GM10266 (cell line): Measurements from ENCODE around the gene FZD7.

Source experiments
- DNase-seq: peaks from one replicate; pipeline ENCODE4 v3.0.0; 2012; ENCODE audit errors: extremely low spot score
- CTCF ChIP-seq: IDR thresholded peaks from 2 replicates; pipeline ENCODE4 v1.5.1; 2012; ENCODE audit warnings: mild to moderate bottlenecking, low read depth; ENCODE audit not compliant: control insufficient read depth, insufficient read depth; ENCODE audit errors: missing control alignments

Gene FZD7

GRCh38 chr2:202002381-202002780 lies 31.3 kb upstream of the FZD7 start:
- no peak for DNase-seq
- TF ChIP-seq CTCF: no peak

GRCh38 chr2:202005272-202005887 lies 28.3 kb upstream of the FZD7 start:
- peak; percentile 35 for DNase-seq

GRCh38 chr2:202006301-202006700 lies 27.4 kb upstream of the FZD7 start:
- DNase-seq: no peak
- no peak for TF ChIP-seq CTCF

More at GRCh38 chr2:202005272-202005887, 28.3 kb upstream of the FZD7 start:
- no peak for TF ChIP-seq CTCF

- no peak for DNase-seq
- no peak for TF ChIP-seq CTCF
Measured at GRCh38 chr2:202007015-202007982, 26.4 kb upstream of the FZD7 start.

GRCh38 chr2:202007983-202008354 lies 25.7 kb upstream of the FZD7 start:
- TF ChIP-seq CTCF: no peak

GRCh38 chr2:202009019-202009481 lies 24.6 kb upstream of the FZD7 start:
- no peak for DNase-seq
- TF ChIP-seq CTCF: no peak

More at GRCh38 chr2:202007983-202008354, 25.7 kb upstream of the FZD7 start:
- no peak for DNase-seq

- TF ChIP-seq CTCF: no peak
- no peak for DNase-seq
Measured at GRCh38 chr2:202009581-202009980, 24.1 kb upstream of the FZD7 start.
